M059J (cell line): ENCODE data around the gene FOCAD. TPM values are rescaled to one million over a fixed set of nuclear protein-coding genes. Genes with fewer than 3 reads are reported as not detected.

Source experiments
- DNase-seq: peaks from one replicate; pipeline ENCODE4 v3.0.0-alpha.2; 2012; ENCODE audit warnings: low read depth
- total RNA-seq: library from RNA; depleted of rRNA; stranded (reverse); fragments of >200 nt; shearing (Covaris generic); gene quantifications from 2 replicates; pipeline ENCODE4 v1.2.3, GENCODE V29; 2014

FOCAD gene
- total RNA-seq, 1 experiment from 2014 or later, result 39.6 TPM

GRCh38 chr9:20734275-20734674, 50.2 kb downstream of the FOCAD start:
- no peak for DNase-seq

DNA sequence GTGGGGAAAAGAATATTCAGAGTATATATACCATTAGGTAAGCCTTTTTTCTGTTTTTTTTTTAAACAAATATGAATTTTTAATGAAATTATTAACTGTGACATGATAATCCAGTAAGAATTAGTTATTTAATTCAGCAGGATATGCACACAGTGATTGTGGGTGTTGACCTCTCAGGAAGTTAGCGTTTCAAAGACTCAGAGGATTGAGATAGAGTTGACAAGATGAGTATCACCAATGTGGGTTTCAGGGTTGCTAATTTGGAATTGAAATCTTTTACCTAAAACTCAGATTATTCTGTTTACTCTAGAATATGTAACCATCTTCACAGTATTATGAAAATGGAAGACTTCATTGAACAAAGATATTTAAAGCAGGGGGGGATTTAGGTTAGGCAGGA, 56.2 kb downstream of the FOCAD start:
- DNase-seq, result no peak

DNA sequence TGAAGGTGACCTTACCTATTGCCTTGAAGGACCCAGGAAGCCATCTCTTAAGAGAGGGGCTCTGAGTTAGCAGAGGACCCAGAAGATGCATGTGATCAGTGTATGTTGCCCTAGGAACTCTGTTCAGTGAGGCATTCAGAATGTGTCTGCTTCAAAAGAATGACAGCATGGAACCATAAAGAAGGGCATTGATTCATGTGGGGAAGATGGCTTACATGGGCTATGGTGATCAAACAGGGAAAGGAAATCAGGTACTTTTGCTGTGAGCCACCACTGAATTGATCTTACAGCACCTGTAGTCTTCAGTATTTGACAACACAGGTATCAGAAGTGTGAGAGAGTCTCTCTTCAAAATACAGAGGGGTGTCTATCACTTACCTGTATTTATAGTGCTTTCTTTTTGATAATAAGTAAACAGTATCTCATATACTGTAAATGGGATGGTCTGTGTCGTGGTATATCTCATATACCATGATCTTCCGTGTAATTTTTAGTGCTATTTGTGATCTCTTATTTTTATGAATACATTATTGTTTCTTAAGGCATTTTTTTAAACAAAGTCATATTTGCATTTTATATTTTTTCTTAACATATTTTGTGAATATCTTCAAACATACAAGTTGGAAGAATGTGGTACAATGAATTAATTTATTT, 57.0 kb downstream of the FOCAD start:
- no peak for DNase-seq

GRCh38 chr9:20742833-20743232, 58.8 kb downstream of the FOCAD start:
- no peak for DNase-seq

DNA sequence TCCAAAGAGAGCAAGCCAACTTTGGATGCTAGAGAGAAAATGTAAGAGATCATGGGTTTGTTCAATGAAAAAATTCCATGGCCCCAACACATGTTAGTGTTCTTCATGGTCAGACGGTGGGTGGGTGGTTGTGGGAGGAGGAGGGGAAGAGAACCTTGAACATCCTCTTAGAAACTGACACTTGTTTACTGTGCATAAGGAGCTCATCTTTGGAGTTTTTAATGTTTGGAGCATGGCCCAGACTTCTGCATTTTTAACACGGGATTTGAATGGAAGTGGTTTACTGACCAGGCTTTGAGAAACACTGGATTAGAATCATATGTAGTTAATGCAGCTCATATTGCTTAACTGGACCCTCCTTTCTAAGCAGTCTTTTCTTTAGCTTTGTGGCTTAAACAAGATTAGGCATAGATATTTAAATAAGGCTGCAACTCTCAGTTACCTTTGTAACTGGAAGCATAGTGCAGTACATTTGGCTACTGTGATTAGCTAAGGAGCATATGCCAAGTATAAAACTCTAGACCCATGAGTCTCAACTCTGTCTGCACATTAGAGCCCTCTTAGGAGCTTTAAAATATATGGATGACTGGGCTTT, 60.1 kb downstream of the FOCAD start:
- DNase-seq, result no peak

DNA sequence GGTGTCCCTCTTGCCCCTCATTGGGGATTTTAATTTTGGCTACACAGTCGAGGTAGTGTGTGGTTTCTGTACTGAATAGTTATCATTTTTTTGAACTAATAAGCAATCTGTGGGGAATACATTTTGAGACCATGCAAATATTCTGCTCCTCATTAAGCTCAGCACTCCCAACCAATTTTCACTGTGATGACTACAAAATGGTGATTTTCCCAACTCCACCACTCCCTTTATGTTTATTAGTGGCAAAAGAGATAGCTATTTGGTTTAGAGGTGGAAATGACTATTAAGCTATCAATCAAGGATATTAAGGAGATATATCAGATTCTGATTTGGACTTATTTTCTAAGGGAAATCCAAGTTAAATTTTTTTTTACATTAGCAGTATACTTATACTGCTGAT, 62.9 kb downstream of the FOCAD start:
- no peak for DNase-seq

DNA sequence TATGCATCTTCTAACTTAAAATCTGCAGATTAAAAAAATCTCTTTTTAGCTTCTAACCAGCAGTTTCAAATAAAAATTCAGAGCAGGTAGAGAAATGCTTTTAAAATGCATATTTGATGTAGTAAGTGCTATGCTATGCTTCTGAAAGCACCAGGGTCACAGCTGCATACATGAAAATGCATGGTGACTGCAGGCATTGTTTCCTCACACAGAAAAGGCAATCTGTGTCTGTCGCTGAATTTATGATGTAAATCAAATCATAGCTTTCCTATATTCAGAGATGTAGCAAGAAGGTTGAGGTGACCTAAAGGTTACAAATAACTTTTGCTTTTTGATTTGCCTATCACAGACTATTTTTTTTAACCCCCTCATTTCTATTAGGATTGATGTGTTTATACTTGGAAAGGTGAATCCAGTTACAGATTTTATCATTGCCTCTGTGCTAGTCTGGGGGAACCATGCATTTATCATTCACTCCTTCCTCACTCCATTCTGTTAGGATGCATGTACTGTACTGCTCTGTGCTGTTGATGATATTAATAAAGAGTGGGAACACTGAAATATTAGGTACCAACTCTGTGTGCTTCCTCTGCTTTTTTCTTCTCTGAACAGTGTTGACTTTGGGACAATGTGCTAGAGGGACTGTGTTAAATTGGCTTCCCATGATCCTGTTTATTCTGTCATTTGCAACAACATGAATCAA, 65.6 kb downstream of the FOCAD start:
- no peak for DNase-seq

DNA sequence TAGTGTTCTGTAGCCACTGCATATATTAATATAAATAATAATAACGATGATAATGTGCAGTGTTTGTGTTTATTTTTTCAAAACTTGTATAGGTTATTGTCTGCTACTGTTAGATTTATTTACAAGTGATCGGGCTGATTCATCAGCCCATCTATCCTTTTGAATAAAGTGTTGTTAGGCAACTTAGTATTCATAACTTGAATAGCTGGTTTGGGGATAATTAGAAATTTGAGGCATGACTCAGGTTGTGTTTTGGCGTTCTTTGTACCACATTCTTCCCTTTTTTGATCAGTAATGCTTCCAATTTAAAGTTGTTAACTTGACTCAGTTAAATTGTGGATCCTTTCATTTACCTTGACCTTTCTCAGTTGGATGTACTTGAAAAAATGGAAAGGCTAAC, 69.7 kb downstream of the FOCAD start:
- DNase-seq, result peak; percentile 58

GRCh38 chr9:20754556-20754955, 70.5 kb downstream of the FOCAD start:
- peak; percentile 49 for DNase-seq

GRCh38 chr9:20760246-20760891, 76.3 kb downstream of the FOCAD start:
- no peak for DNase-seq

DNA sequence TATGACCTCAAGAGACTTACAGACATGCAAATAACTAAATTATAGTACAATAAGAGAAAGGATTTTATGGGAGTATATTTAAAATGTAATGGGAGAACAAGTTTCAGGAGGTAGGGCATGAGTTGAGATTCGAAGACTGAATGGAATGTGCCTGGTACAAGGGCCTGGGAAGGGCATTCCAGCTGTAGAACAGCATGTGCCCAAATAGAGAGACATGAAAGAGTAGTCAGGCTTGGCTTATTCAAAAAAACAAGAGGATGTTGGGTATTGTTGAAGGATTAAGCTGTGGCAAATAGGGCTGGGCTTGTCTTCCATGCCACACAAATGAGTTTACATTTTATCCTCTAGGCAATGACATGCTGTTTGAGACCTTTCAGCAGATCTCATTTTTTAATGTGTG, 86.9 kb downstream of the FOCAD start:
- DNase-seq, result no peak

GRCh38 chr9:20771729-20772128, 87.7 kb downstream of the FOCAD start:
- no peak for DNase-seq

DNA sequence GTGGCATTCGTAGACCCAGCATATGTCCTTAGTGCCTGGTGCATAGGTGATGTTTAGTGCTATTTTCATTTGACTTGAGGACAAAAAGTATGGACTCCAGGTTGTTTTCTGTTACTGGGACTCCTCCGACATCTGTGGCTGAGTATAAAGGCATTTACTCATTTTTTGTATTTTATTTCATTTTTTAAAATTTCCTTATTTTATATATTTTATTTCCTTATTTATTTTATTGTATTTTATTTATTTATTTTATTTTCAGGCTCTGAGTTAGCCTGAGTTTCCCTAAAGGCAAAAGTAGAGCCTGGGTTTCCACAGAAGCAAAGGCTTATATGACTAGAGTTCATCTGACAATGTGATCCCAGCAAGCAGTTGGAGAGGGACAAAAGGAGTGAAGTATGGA, 91.6 kb downstream of the FOCAD start:
- no peak for DNase-seq

- no peak for DNase-seq
Measured at GRCh38 chr9:20781092-20781491, 97.0 kb downstream of the FOCAD start.

DNA sequence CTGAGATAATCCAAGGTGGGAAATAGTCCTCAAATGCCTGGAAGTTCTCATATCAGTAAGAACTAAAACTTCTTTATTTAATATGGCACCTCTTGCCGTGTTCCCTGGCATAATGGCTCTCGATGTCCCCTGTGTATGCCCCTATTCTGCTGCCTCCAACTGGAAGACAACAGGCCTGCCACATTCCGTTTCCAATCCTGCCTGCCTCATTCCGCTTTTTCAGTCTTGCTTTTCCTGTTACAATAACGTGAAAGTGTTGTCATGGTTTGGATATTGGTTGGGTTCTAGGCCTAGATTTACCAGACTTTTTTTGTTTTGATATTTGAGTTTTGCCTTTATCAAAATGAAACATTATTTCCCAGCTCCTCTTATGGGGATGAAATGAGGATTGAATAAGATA, 98.2 kb downstream of the FOCAD start:
- no peak for DNase-seq

GRCh38 chr9:20783057-20784038, 99.3 kb downstream of the FOCAD start:
- no peak for DNase-seq

DNA sequence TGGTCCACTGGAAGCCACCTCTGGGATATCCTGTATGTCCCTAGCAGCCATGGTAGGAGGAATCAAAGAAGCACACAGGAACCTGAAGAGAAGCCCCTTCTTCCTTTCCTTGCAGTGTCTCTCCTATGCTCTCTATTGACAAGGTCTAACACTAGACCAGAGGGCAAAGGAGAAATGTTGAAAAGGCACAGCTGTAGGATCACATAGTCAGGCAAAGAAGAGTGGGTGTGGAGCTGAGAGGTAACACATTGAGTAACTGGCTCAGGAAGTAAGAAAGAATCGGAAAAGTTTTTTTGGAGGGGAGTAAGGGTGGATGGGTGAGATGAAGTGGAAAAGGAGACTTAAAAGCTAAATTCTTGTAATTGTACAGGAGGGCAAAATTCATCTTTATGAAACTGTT, 100.1 kb downstream of the FOCAD start:
- DNase-seq, result no peak

DNA sequence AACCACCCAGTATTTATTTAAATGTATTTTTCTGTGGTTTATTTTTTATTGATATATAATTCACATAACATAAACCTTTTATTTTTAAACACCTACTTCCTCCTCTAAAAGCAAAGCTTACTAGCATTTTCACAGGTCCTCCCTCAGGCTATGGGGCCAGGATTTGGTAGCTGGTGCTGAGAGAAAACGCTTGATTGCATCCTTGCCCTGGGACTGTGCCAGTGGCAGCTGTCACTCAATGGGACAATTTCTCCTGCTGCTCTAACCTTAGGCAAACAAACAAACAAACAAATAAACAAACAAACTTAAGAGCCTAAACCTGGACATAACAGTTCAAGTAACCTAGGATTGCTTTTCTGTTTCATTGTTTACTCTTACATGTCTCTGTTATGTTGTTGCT, 102.7 kb downstream of the FOCAD start:
- DNase-seq, result no peak

- DNase-seq, result no peak
Measured at GRCh38 chr9:20788526-20789451, 104.7 kb downstream of the FOCAD start.

GRCh38 chr9:20790721-20791120, 106.7 kb downstream of the FOCAD start:
- no peak for DNase-seq
